Neural progenitor cell (in vitro differentiated cells): Measurements from ENCODE around the gene GTF2F2. TPM values are rescaled to one million over a fixed set of nuclear protein-coding genes. Genes with fewer than 3 reads are reported as not detected.

Source experiments
- DNase-seq: peaks from one replicate; pipeline ENCODE4 v3.0.0-alpha.2; 2016; ENCODE audit warnings: low spot score
- H2AFZ ChIP-seq: fragments of 200-600 bp; sonication (generic); replicated peaks from 2 replicates; pipeline ENCODE4 v1.6.1; 2016; ENCODE audit warnings: antibody characterized with exemption
- H3F3A ChIP-seq: fragments of 200-600 bp; sonication (generic); 2 replicates; pipeline ENCODE4 v1.6.1; 2016; ENCODE audit warnings: antibody characterized with exemption, low read depth
- H3K27ac ChIP-seq: fragments of 200-600 bp; sonication (generic); 2 replicates; pipeline ENCODE4 v1.5.1; 2016; ENCODE audit warnings: mild to moderate bottlenecking
- H3K27me3 ChIP-seq: fragments of 200-600 bp; sonication (generic); 2 replicates; pipeline ENCODE4 v1.6.1; 2016; ENCODE audit warnings: mild to moderate bottlenecking, moderate library complexity
- H3K36me3 ChIP-seq: fragments of 200-600 bp; sonication (generic); 2 replicates; pipeline ENCODE4 v1.5.1; 2016
- H3K4me1 ChIP-seq: fragments of 200-600 bp; sonication (generic); 2 replicates; pipeline ENCODE4 v1.6.1; 2016; ENCODE audit warnings: mixed run types
- H3K4me2 ChIP-seq: fragments of 200-600 bp; sonication (generic); 2 replicates; pipeline ENCODE4 v1.6.1; 2016
- H3K4me3 ChIP-seq: fragments of 200-600 bp; sonication (generic); 2 replicates; pipeline ENCODE4 v1.5.1; 2016
- H3K79me2 ChIP-seq: fragments of 200-600 bp; sonication (generic); 2 replicates; pipeline ENCODE4 v1.6.1; 2016; ENCODE audit warnings: low read depth
- H3K9ac ChIP-seq: fragments of 200-600 bp; sonication (generic); 2 replicates; pipeline ENCODE4 v1.6.1; 2016
- H3K9me3 ChIP-seq: fragments of 200-600 bp; sonication (generic); 2 replicates; pipeline ENCODE4 v1.5.1; 2016; ENCODE audit warnings: low read depth
- H4K20me1 ChIP-seq: fragments of 200-600 bp; sonication (generic); 2 replicates; pipeline ENCODE4 v1.6.1; 2016; ENCODE audit warnings: low read depth
- H3K27ac Mint-ChIP-seq: 3 replicates; pipeline ENCODE4 v1.8.0; 2021; ENCODE audit warnings: mixed read lengths
- H3K27me3 Mint-ChIP-seq: 2 replicates; pipeline ENCODE4 v1.8.0; 2022; ENCODE audit warnings: low read depth, mild to moderate bottlenecking, inconsistent platforms, moderate library complexity, mixed read lengths; ENCODE audit not compliant: insufficient read depth
- H3K36me3 Mint-ChIP-seq: 3 replicates; pipeline ENCODE4 v1.8.0; 2021; ENCODE audit warnings: mixed read lengths
- H3K4me1 Mint-ChIP-seq: 3 replicates; pipeline ENCODE4 v1.8.0; 2021; ENCODE audit warnings: mixed read lengths
- H3K4me3 Mint-ChIP-seq: 3 replicates; pipeline ENCODE4 v1.8.0; 2021; ENCODE audit warnings: mild to moderate bottlenecking, moderate library complexity, mixed read lengths
- H3K9me3 Mint-ChIP-seq: 3 replicates; pipeline ENCODE4 v1.8.0; 2020; ENCODE audit warnings: mixed read lengths
- CTCF ChIP-seq: fragments of 200-600 bp; sonication (generic); IDR thresholded peaks from 2 replicates; pipeline ENCODE4 v1.5.1; 2017; ENCODE audit warnings: antibody characterized with exemption, mild to moderate bottlenecking
- EZH2 ChIP-seq: fragments of 200-600 bp; sonication (generic); IDR thresholded peaks from 2 replicates; pipeline ENCODE4 v1.6.1; 2017; ENCODE audit warnings: antibody characterized with exemption, mild to moderate bottlenecking, moderate library complexity
- EZH2phosphoT487 ChIP-seq: fragments of 200-600 bp; sonication (generic); IDR thresholded peaks from 2 replicates; pipeline ENCODE4 v1.6.1; 2017; ENCODE audit warnings: antibody characterized with exemption
- total RNA-seq: library from RNA; depleted of rRNA; stranded (reverse); fragments of >200 nt; gene quantifications from 2 replicates; pipeline ENCODE4 v1.2.3, GENCODE V29; 2015; ENCODE audit warnings: low replicate concordance

Gene GTF2F2
- total RNA-seq, 1 donor from 2014 or later: 54.1 TPM

DNA sequence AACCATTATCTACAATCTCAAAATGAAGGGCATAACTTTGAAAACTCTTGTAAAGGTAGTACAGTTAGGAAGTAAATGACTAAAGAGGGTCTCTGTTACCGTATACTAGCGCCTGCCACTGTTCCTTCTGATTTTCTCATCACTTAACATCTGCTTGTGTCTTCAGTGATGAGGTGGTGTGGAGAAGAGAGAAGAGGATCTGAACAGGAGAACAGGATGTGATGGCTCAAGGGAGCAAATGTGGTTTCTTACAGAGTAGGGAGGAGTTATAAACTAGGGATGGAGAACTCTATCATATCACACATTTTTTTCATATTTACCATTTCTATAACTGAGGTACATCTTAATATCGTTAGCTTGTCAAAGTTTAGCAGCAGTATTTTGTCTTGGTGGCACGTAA, 79.4 kb downstream of the GTF2F2 start:
- H3K27ac ChIP-seq: no peak overlapping the region
- no peak overlapping the region for H3K4me3 Mint-ChIP-seq
- H3K9ac ChIP-seq: no peak overlapping the region
- peaks cover 2% of the 10 kb centered on the region for H3K4me1 ChIP-seq
- no peak for TF ChIP-seq EZH2
- no peak for TF ChIP-seq CTCF
- TF ChIP-seq EZH2phosphoT487: no peak
- H2AFZ ChIP-seq: no peak overlapping the region
- DNase-seq: no peak
- no peak overlapping the region for H3K27ac Mint-ChIP-seq
- H3K4me3 ChIP-seq: no peak overlapping the region
- no peak overlapping the region for H3K4me2 ChIP-seq
- H3K4me1 Mint-ChIP-seq: no peaks in the 10 kb centered on the region
- no peaks in the 10 kb centered on the region for H3F3A ChIP-seq
- H3K9me3 Mint-ChIP-seq: no peaks in the 10 kb centered on the region
- H3K9me3 ChIP-seq: no peaks in the 10 kb centered on the region
- no peaks in the 10 kb centered on the region for H3K36me3 ChIP-seq
- H3K27me3 Mint-ChIP-seq: no peaks in the 10 kb centered on the region
- H3K27me3 ChIP-seq: no peaks in the 10 kb centered on the region
- no peaks in the 10 kb centered on the region for H3K79me2 ChIP-seq
- H4K20me1 ChIP-seq: no peaks in the 10 kb centered on the region
- H3K36me3 Mint-ChIP-seq: peaks cover 7% of the 10 kb centered on the region

GRCh38 chr13:45200701-45201232, 80.5 kb downstream of the GTF2F2 start, which contains the start of gene KCTD4:
TSS of gene KCTD4 (minus strand) at chr13:45201045. CDS start at chr13:45194567, 6,478 bp downstream.
- TF ChIP-seq EZH2phosphoT487 (no peak), CTCF (no peak), EZH2 (no peak)
- peaks cover 7% of the 10 kb centered on the region for H3K36me3 Mint-ChIP-seq
- no peak within 1 kb of the TSS for H3K4me3 ChIP-seq
- H4K20me1 ChIP-seq: no peaks in the 10 kb centered on the region
- H3K27me3 ChIP-seq: no peaks in the 10 kb centered on the region
- no peak within 1 kb of the TSS for H2AFZ ChIP-seq
- H3K4me3 Mint-ChIP-seq: no peak within 1 kb of the TSS
- H3K9me3 Mint-ChIP-seq: no peaks in the 10 kb centered on the region
- H3K4me2 ChIP-seq: no peak within 1 kb of the TSS
- H3K9ac ChIP-seq: no peak within 1 kb of the TSS
- no peaks in the 10 kb centered on the region for H3F3A ChIP-seq
- H3K36me3 ChIP-seq: no peaks in the 10 kb centered on the region
- no peaks in the 10 kb centered on the region for H3K9me3 ChIP-seq
- no peak within 1 kb of the TSS for H3K27ac Mint-ChIP-seq
- H3K4me1 Mint-ChIP-seq: no peaks in the 10 kb centered on the region
- no peak for DNase-seq
- H3K27me3 Mint-ChIP-seq: no peaks in the 10 kb centered on the region
- H3K27ac ChIP-seq: no peak within 1 kb of the TSS
- H3K4me1 ChIP-seq: no peaks in the 10 kb centered on the region
- no peaks in the 10 kb centered on the region for H3K79me2 ChIP-seq

DNA sequence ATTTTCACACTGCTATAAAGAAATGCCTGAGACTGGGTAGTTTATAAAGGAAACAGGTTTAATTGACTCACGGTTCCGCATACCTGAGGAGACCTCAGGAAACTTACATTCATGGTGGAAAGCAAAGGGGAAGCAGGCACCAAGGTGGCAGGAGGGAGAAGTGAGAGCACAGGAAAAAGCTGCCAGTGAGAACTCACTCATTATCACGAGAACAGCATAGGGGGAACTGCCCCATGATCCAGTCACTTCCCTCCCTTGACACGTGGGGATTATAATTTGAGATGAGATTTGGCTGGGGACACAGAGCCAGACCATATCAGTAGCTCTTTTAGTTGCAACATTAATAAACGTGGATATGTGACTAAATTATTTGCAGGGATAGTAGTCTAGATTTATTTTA, 84.8 kb downstream of the GTF2F2 start:
- H3K27me3 Mint-ChIP-seq: no peaks in the 10 kb centered on the region
- no peak overlapping the region for H3K27ac ChIP-seq
- H3K27me3 ChIP-seq: no peaks in the 10 kb centered on the region
- TF ChIP-seq CTCF: no peak
- TF ChIP-seq EZH2: no peak
- TF ChIP-seq EZH2phosphoT487: no peak
- H3K79me2 ChIP-seq: no peaks in the 10 kb centered on the region
- no peaks in the 10 kb centered on the region for H3K4me1 ChIP-seq
- no peaks in the 10 kb centered on the region for H3K4me1 Mint-ChIP-seq
- H4K20me1 ChIP-seq: no peaks in the 10 kb centered on the region
- no peaks in the 10 kb centered on the region for H3K36me3 ChIP-seq
- DNase-seq: no peak
- no peak overlapping the region for H3K4me3 Mint-ChIP-seq
- H2AFZ ChIP-seq: no peak overlapping the region
- H3F3A ChIP-seq: no peaks in the 10 kb centered on the region
- no peaks in the 10 kb centered on the region for H3K9me3 Mint-ChIP-seq
- H3K9me3 ChIP-seq: no peaks in the 10 kb centered on the region
- no peak overlapping the region for H3K9ac ChIP-seq
- H3K4me2 ChIP-seq: no peak overlapping the region
- H3K36me3 Mint-ChIP-seq: peaks cover 15% of the 10 kb centered on the region
- no peak overlapping the region for H3K4me3 ChIP-seq
- no peak overlapping the region for H3K27ac Mint-ChIP-seq
